GM23248 (cell line): ENCODE data around the gene KRT2. TPM values are rescaled to one million over a fixed set of nuclear protein-coding genes. Genes with fewer than 3 reads are reported as not detected.

Experiments
- DNase-seq: peaks from one replicate; pipeline ENCODE4 v3.0.0-alpha.2; 2015
- H2AFZ ChIP-seq: fragments of 200-600 bp; sonication (generic); 2 replicates; pipeline ENCODE4 v1.6.1; 2016; ENCODE audit warnings: antibody characterized with exemption
- H3F3A ChIP-seq: fragments of 200-600 bp; sonication (generic); 2 replicates; pipeline ENCODE4 v1.6.1; 2016; ENCODE audit warnings: mild to moderate bottlenecking, antibody characterized with exemption, mixed run types; ENCODE audit not compliant: insufficient read depth
- H3K27ac ChIP-seq: fragments of 200-600 bp; sonication (generic); 2 replicates; pipeline ENCODE4 v1.5.1; 2016; ENCODE audit warnings: mild to moderate bottlenecking
- H3K27me3 ChIP-seq: fragments of 200-600 bp; sonication (generic); replicated peaks from 2 replicates; pipeline ENCODE4 v1.6.1; 2016; ENCODE audit warnings: mild to moderate bottlenecking; ENCODE audit not compliant: insufficient read depth
- H3K36me3 ChIP-seq: fragments of 200-600 bp; sonication (generic); 2 replicates; pipeline ENCODE4 v1.6.1; 2016; ENCODE audit warnings: low read depth, mild to moderate bottlenecking
- H3K4me1 ChIP-seq: fragments of 200-600 bp; sonication (generic); 2 replicates; pipeline ENCODE4 v1.6.1; 2016; ENCODE audit warnings: mild to moderate bottlenecking; ENCODE audit not compliant: insufficient read depth
- H3K4me2 ChIP-seq: fragments of 200-600 bp; sonication (generic); one replicate; pipeline ENCODE4 v1.6.1; 2016; ENCODE audit warnings: mild to moderate bottlenecking; ENCODE audit not compliant: unreplicated experiment
- H3K4me3 ChIP-seq: fragments of 200-600 bp; sonication (generic); 2 replicates; pipeline ENCODE4 v1.5.1; 2016; ENCODE audit warnings: mild to moderate bottlenecking
- H3K79me2 ChIP-seq: fragments of 200-600 bp; sonication (generic); 2 replicates; pipeline ENCODE4 v1.6.1; 2016; ENCODE audit warnings: mild to moderate bottlenecking; ENCODE audit not compliant: insufficient read depth
- H3K9ac ChIP-seq: fragments of 200-600 bp; sonication (generic); 2 replicates; pipeline ENCODE4 v1.6.1; 2016; ENCODE audit warnings: mild to moderate bottlenecking
- H3K9me2 ChIP-seq: fragments of 200-600 bp; sonication (generic); 2 replicates; pipeline ENCODE4 v1.6.1; 2016; ENCODE audit warnings: mixed run types, mild to moderate bottlenecking, moderate library complexity; ENCODE audit not compliant: insufficient read depth
- H3K9me3 ChIP-seq: fragments of 200-600 bp; sonication (generic); one replicate; pipeline ENCODE4 v1.6.1; 2017; ENCODE audit warnings: low read depth
- H4K20me1 ChIP-seq: fragments of 200-600 bp; sonication (generic); 2 replicates; pipeline ENCODE4 v1.6.0; 2016; ENCODE audit not compliant: insufficient read depth
- EZH2 ChIP-seq: fragments of 200-600 bp; sonication (generic); IDR thresholded peaks from 2 replicates; pipeline ENCODE4 v1.6.1; 2018; ENCODE audit warnings: antibody characterized with exemption, mild to moderate bottlenecking; ENCODE audit not compliant: insufficient read depth, poor library complexity, severe bottlenecking
- EZH2phosphoT487 ChIP-seq: fragments of 200-600 bp; sonication (generic); IDR thresholded peaks from 2 replicates; pipeline ENCODE4 v1.6.1; 2018; ENCODE audit warnings: antibody characterized with exemption, moderate library complexity, mild to moderate bottlenecking, low read depth; ENCODE audit not compliant: insufficient read depth
- WGBS, 2 experiments: methylation state at CpG; one replicate each; pipeline ENCODE4 v1.1.6; 2015 to 2017; ENCODE audit warnings: low lambda C conversion rate in 2 of 2, low coverage in 1 of 2; ENCODE audit errors: missing lambda C conversion rate in 2 of 2; 5-methylcytosine and 5-hydroxymethylcytosine counted together
- in situ Hi-C: fragments of 300-500 bp; cut with MboI; formaldehyde crosslinking; loops from 2 replicates; pipeline ENCODE4 v1.15.0; 2020
- polyA plus RNA-seq: library from polyadenylated mRNA; unstranded; fragments of >200 nt; fragmentation: Nextera tagmentation; extraction: Ambion mirVana; gene quantifications from 2 replicates; pipeline ENCODE4 v1.2.1, GENCODE V29; 2016
- total RNA-seq: library from RNA; depleted of rRNA; stranded (reverse); fragments of >200 nt; shearing (Covaris generic); gene quantifications from 2 replicates; pipeline ENCODE4 v1.2.3, GENCODE V29; 2014

KRT2 gene
- total and polyA plus RNA-seq, 2 experiments from 2014 or later, result not detected

GRCh38 chr12:52636592-52637258 is 15.3 kb downstream of the KRT2 start:
- Histone ChIP-seq H3K9ac (no peak overlapping the region), H2AFZ (no peak overlapping the region), H3K36me3 (no peaks in the 10 kb centered on the region), H3K4me1 (no peaks in the 10 kb centered on the region), H3K79me2 (no peaks in the 10 kb centered on the region), H3K9me2 (no peaks in the 10 kb centered on the region), H3K4me2 (no peak overlapping the region), H3K27ac (no peak overlapping the region), H3K9me3 (no peaks in the 10 kb centered on the region), H4K20me1 (no peaks in the 10 kb centered on the region), H3K27me3 (peaks cover 47% of the 10 kb centered on the region), H3K4me3 (no peak overlapping the region), H3F3A (no peaks in the 10 kb centered on the region)
- 22% methylated on average over 5 of the region's 5 CpGs for WGBS, 2 experiments
- in situ Hi-C loops, result no loop called here
- DNase-seq, result peak; percentile 36
- no peak for TF ChIP-seq EZH2
- TF ChIP-seq EZH2phosphoT487, result no peak

GRCh38 chr12:52636189-52636588 is 15.8 kb downstream of the KRT2 start:
- no peak overlapping the region for H3K4me2 ChIP-seq
- 45 to 47% methylated on average over 6 of the region's 6 CpGs for WGBS, 2 experiments
- DNase-seq, result no peak
- no peaks in the 10 kb centered on the region for H3K9me3 ChIP-seq
- no peak overlapping the region for H3K4me3 ChIP-seq
- no peak overlapping the region for H3K9ac ChIP-seq
- H3K4me1 ChIP-seq, result no peaks in the 10 kb centered on the region
- H3F3A ChIP-seq, result no peaks in the 10 kb centered on the region
- no peak overlapping the region for H2AFZ ChIP-seq
- H3K27ac ChIP-seq, result no peak overlapping the region
- H3K36me3 ChIP-seq, result no peaks in the 10 kb centered on the region
- H4K20me1 ChIP-seq, result no peaks in the 10 kb centered on the region
- H3K79me2 ChIP-seq, result no peaks in the 10 kb centered on the region
- peaks cover 42% of the 10 kb centered on the region for H3K27me3 ChIP-seq
- TF ChIP-seq EZH2 (no peak), EZH2phosphoT487 (no peak)
- in situ Hi-C loops, result no loop called here
- H3K9me2 ChIP-seq, result no peaks in the 10 kb centered on the region

- no peak overlapping the region for H3K4me2 ChIP-seq
- in situ Hi-C loops, result no loop called here
- H3K9me3 ChIP-seq, result no peaks in the 10 kb centered on the region
- no peaks in the 10 kb centered on the region for H3K79me2 ChIP-seq
- WGBS, 2 experiments, result 17 to 18% methylated on average over 7 of the region's 7 CpGs
- peaks cover 44% of the 10 kb centered on the region for H3K27me3 ChIP-seq
- no peak overlapping the region for H3K4me3 ChIP-seq
- H3K4me1 ChIP-seq, result no peaks in the 10 kb centered on the region
- no peaks in the 10 kb centered on the region for H3F3A ChIP-seq
- H4K20me1 ChIP-seq, result no peaks in the 10 kb centered on the region
- no peak overlapping the region for H3K27ac ChIP-seq
- H3K9me2 ChIP-seq, result no peaks in the 10 kb centered on the region
- no peak overlapping the region for H2AFZ ChIP-seq
- H3K9ac ChIP-seq, result no peak overlapping the region
- DNase-seq, result no peak
- no peak for TF ChIP-seq EZH2phosphoT487
- TF ChIP-seq EZH2, result no peak
- H3K36me3 ChIP-seq, result no peaks in the 10 kb centered on the region
Observed at GRCh38 chr12:52634266-52635056, 17.6 kb downstream of the KRT2 start.

- in situ Hi-C loops, result no loop called here
- Histone ChIP-seq H3K4me1 (no peaks in the 10 kb centered on the region), H3K4me3 (no peak overlapping the region), H3K27me3 (peaks cover 37% of the 10 kb centered on the region), H3K9me2 (no peaks in the 10 kb centered on the region), H4K20me1 (no peaks in the 10 kb centered on the region), H3K4me2 (no peak overlapping the region), H2AFZ (no peak overlapping the region), H3K9ac (no peak overlapping the region), H3F3A (no peaks in the 10 kb centered on the region), H3K36me3 (no peaks in the 10 kb centered on the region), H3K79me2 (no peaks in the 10 kb centered on the region), H3K27ac (no peak overlapping the region), H3K9me3 (no peaks in the 10 kb centered on the region)
- WGBS, 2 experiments, result 52 to 57% methylated on average over 4 of the region's 4 CpGs
- DNase-seq, result no peak
- TF ChIP-seq EZH2 (no peak), EZH2phosphoT487 (no peak)
Observed at GRCh38 chr12:52633383-52633782, 18.6 kb downstream of the KRT2 start.
